Colonic mucosa (tissue), 4 donors: ENCODE results near the gene FCHSD1. TPM values are rescaled to one million over a fixed set of nuclear protein-coding genes. Genes with fewer than 3 reads are reported as not detected.
"Not testable (repeated sequence)": the region's sequence is repeated elsewhere in the genome, so short reads cannot be mapped to it uniquely, and the experiment has no call there.

Experiments
- DNase-seq: peaks from one replicate; pipeline ENCODE4 v3.0.0-alpha.2; 2020
- H3K27ac ChIP-seq: fragments of 200-600 bp; one replicate; pipeline ENCODE4 v1.8.0; 2021
- H3K27me3 ChIP-seq: fragments of 200-600 bp; one replicate; pipeline ENCODE4 v1.8.0; 2021
- H3K36me3 ChIP-seq: fragments of 200-600 bp; one replicate; pipeline ENCODE4 v1.8.0; 2021
- H3K4me1 ChIP-seq: fragments of 200-600 bp; one replicate; pipeline ENCODE4 v1.8.0; 2021; ENCODE audit warnings: mild to moderate bottlenecking
- H3K4me3 ChIP-seq: fragments of 200-600 bp; one replicate; pipeline ENCODE4 v1.8.0; 2021
- H3K9ac ChIP-seq, 2 donors: one replicate each; pipeline ENCODE4 v1.7.0; 2013; ENCODE audit warnings: control low read depth in 2 of 2, low read depth in 2 of 2, low read length in 2 of 2
- H3K9me3 ChIP-seq: fragments of 200-600 bp; one replicate; pipeline ENCODE4 v1.8.0; 2021
- intact Hi-C: fragments of 100-400 bp; cut with DNase I; formaldehyde crosslinking; loops from one replicate; pipeline ENCODE4 v1.14.1; 2022
- total RNA-seq, 2 donors: library from RNA; stranded (reverse); fragmentation: NEBNext Ultra II Directional in 1 of 2; extraction: Animal tissue kit (Norgen Biotek cat#: 25700) in 1 of 2; gene quantifications; one replicate each; pipeline ENCODE4 v1.2.1, GENCODE V29; 2021
- TF ChIP-seq, protein P1 (sequence below): fragments of 200-600 bp; IDR thresholded peaks from one replicate; pipeline ENCODE4 v1.8.0; 2022; ENCODE audit warnings: antibody characterized with exemption, mild to moderate bottlenecking
- donor health status: healthy.
- donor health status: DM: no; HTN: no; CAD: no.
- donor health status: DM: no; HTN: no; CAD: no.

FCHSD1 gene
- total RNA-seq, 2 donors from 2014 or later: 14.1 to 15.4 TPM

GRCh38 chr5:141615991-141616720, 35.1 kb downstream of the FCHSD1 start:
- no peak for DNase-seq
- Histone ChIP-seq H3K4me1 (no peaks in the 10 kb centered on the region), H3K9me3 (no peaks in the 10 kb centered on the region), H3K27ac (no peak overlapping the region), H3K4me3 (no peak overlapping the region), H3K9ac (no peak overlapping the region), H3K27me3 (no peaks in the 10 kb centered on the region), H3K36me3 (peaks cover 7% of the 10 kb centered on the region)
- intact Hi-C loops: no loop called here
- TF ChIP-seq, protein P1, sequence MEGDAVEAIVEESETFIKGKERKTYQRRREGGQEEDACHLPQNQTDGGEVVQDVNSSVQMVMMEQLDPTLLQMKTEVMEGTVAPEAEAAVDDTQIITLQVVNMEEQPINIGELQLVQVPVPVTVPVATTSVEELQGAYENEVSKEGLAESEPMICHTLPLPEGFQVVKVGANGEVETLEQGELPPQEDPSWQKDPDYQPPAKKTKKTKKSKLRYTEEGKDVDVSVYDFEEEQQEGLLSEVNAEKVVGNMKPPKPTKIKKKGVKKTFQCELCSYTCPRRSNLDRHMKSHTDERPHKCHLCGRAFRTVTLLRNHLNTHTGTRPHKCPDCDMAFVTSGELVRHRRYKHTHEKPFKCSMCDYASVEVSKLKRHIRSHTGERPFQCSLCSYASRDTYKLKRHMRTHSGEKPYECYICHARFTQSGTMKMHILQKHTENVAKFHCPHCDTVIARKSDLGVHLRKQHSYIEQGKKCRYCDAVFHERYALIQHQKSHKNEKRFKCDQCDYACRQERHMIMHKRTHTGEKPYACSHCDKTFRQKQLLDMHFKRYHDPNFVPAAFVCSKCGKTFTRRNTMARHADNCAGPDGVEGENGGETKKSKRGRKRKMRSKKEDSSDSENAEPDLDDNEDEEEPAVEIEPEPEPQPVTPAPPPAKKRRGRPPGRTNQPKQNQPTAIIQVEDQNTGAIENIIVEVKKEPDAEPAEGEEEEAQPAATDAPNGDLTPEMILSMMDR: no peak

GRCh38 chr5:141613344-141613743, 37.9 kb downstream of the FCHSD1 start:
- no peaks in the 10 kb centered on the region for H3K4me1 ChIP-seq
- no peak overlapping the region for H3K9ac ChIP-seq
- no peak overlapping the region for H3K4me3 ChIP-seq
- no peaks in the 10 kb centered on the region for H3K9me3 ChIP-seq
- intact Hi-C loops: no loop called here
- H3K27me3 ChIP-seq: no peaks in the 10 kb centered on the region
- H3K36me3 ChIP-seq: no peaks in the 10 kb centered on the region
- no peak for DNase-seq
- TF ChIP-seq, protein P1: no peak
- H3K27ac ChIP-seq: no peak overlapping the region

DNA sequence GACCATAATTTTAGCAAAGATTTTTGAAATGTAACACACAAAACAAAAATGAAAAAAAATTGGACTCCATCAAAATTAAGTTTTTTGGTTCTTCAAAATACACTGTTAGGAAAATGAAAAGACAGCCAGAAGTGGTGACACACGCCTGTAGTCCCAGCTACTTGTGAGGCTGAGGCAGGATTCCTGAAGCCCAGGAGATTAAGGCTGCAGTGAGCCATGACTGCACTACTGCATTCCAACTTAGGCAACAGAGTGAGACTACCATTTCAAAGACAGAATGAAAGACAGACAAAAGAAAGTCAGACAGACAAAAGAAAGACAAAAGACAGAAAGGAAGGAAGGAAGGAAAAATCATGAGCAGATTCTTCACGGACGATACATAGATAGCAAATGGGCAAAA, 39.9 kb downstream of the FCHSD1 start:
- no peak overlapping the region for H3K9ac ChIP-seq
- no peaks in the 10 kb centered on the region for H3K36me3 ChIP-seq
- H3K9me3 ChIP-seq: no peaks in the 10 kb centered on the region
- H3K27ac ChIP-seq: no peak overlapping the region
- no peak for DNase-seq
- H3K4me3 ChIP-seq: no peak overlapping the region
- intact Hi-C loops: no loop called here
- H3K4me1 ChIP-seq: no peaks in the 10 kb centered on the region
- TF ChIP-seq, protein P1: no peak
- no peaks in the 10 kb centered on the region for H3K27me3 ChIP-seq

GRCh38 chr5:141609921-141610320, 41.3 kb downstream of the FCHSD1 start:
- H3K36me3 ChIP-seq, H3K4me1 ChIP-seq, H3K9ac ChIP-seq, H3K27me3 ChIP-seq, H3K9me3 ChIP-seq, H3K27ac ChIP-seq, DNase-seq, H3K4me3 ChIP-seq, intact Hi-C loops: not testable (repeated sequence)

- Histone ChIP-seq H3K27ac (no peak overlapping the region), H3K9me3 (no peaks in the 10 kb centered on the region), H3K36me3 (no peaks in the 10 kb centered on the region), H3K4me1 (peaks cover 5% of the 10 kb centered on the region), H3K27me3 (no peaks in the 10 kb centered on the region), H3K9ac (no peak overlapping the region), H3K4me3 (no peak overlapping the region)
- intact Hi-C loops: no loop called here
- DNase-seq: no peak
- TF ChIP-seq, protein P1: no peak
These were observed 42.2 kb downstream of the FCHSD1 start for GRCh38 chr5:141609044-141609443.

DNA sequence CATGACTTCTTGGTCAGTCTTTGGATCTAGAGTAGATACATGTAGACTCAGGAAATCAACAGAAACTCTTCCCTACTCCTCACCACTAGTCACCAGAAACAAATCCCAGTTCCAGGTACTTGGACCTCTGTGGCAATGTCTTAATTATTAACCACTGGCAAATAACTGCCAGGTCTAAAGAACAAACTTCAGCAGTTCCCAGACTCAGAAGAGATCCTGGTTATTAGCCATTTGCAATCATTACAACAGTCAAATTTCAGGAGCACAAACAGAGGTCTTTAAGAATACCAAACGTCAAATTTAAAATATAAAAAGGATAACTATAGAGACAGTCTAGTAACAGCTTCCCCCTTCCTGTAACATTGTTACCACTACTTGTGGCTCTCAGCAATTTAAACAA, 42.7 kb downstream of the FCHSD1 start:
- Histone ChIP-seq H3K4me3 (no peak overlapping the region), H3K36me3 (no peaks in the 10 kb centered on the region), H3K9me3 (no peaks in the 10 kb centered on the region), H3K27ac (no peak overlapping the region), H3K4me1 (peaks cover 5% of the 10 kb centered on the region), H3K27me3 (no peaks in the 10 kb centered on the region), H3K9ac (no peak overlapping the region)
- TF ChIP-seq, protein P1: no peak
- intact Hi-C loops: no loop called here
- no peak for DNase-seq
